GM12878 (cell line): ENCODE data around the gene AP1M1. TPM values are rescaled to one million over a fixed set of nuclear protein-coding genes. Genes with fewer than 3 reads are reported as not detected.

Source experiments
- ATAC-seq: fragments of 200-7000 bp; cut with Tn5 transposase; 3 replicates; pipeline ENCODE4 v1.9.1; 2020; ENCODE audit warnings: mild to moderate bottlenecking, moderate library complexity
- BruUV-seq: library from RNA; stranded (reverse); fragments of 400-500 nt; replicated peaks from 2 replicates; lab custom pipeline; 2021; lab: Mats Ljungman, UMichigan
- CTCF ChIA-PET: fragments of 300-600 bp; sonication (Branson Sonifier 250); formaldehyde crosslinking; extraction: SDS; loops from one replicate; lab custom pipeline; 2021; ENCODE audit warnings: inconsistent platforms; lab: Yijun Ruan, JAX
- POLR2A ChIA-PET: fragments of 350-600 bp; formaldehyde crosslinking; extraction: SDS; loops from one replicate; lab custom pipeline; 2021; ENCODE audit warnings: inconsistent platforms; lab: Charles Lee
- RAD21 ChIA-PET: fragments of 300-600 bp; sonication (Branson Sonifier 250); formaldehyde crosslinking; loops from one replicate; lab custom pipeline; 2023; ENCODE audit warnings: antibody characterized with exemption; ENCODE audit not compliant: unreplicated experiment; lab: Charles Lee
- SMC1A ChIA-PET: fragments of 300-600 bp; sonication (Branson Sonifier 250); formaldehyde crosslinking; loops from one replicate; lab custom pipeline; 2023; ENCODE audit not compliant: unreplicated experiment, uncharacterized antibody; lab: Charles Lee
- DNase-seq: peaks from one replicate; pipeline ENCODE4 v3.0.0-alpha.2; 2011; ENCODE audit warnings: low read depth, low spot score
- FAIRE-seq: peaks from 3 replicates; lab custom pipeline; 2011; peaks lifted over from hg19 to GRCh38; lab: Jason Lieb, UNC
- H2AFZ ChIP-seq: 2 replicates; pipeline ENCODE4 v1.6.0; 2011; ENCODE audit warnings: low read depth, low read length, control low read depth; ENCODE audit not compliant: control insufficient read depth
- H3K27ac ChIP-seq: 2 replicates; pipeline ENCODE4 v1.5.1; 2011; ENCODE audit warnings: control low read depth; ENCODE audit not compliant: control insufficient read depth, insufficient read depth
- H3K27me3 ChIP-seq, 2 experiments: replicated peaks in 1 of 2; 2 replicates each; pipeline versions ENCODE4 v1.6.0 to v1.6.1; 2011; ENCODE audit warnings: low read length in 1 of 2; ENCODE audit not compliant: control insufficient read depth in 2 of 2, insufficient read depth in 2 of 2
- H3K36me3 ChIP-seq, 2 experiments: 2 replicates each; pipeline ENCODE4 v1.5.1; 2011; ENCODE audit warnings: low read length in 1 of 2; ENCODE audit not compliant: control insufficient read depth in 2 of 2, insufficient read depth in 2 of 2
- H3K4me1 ChIP-seq: 2 replicates; pipeline ENCODE4 v1.6.1; 2011; ENCODE audit warnings: mild to moderate bottlenecking, low read length, moderate library complexity, mixed read lengths; ENCODE audit not compliant: control insufficient read depth, insufficient read depth
- H3K4me2 ChIP-seq: 2 replicates; pipeline ENCODE4 v1.6.0; 2011; ENCODE audit warnings: control low read depth; ENCODE audit not compliant: control insufficient read depth, insufficient read depth
- H3K4me3 ChIP-seq: fragments of 200-600 bp; sonication (generic); 2 replicates; pipeline ENCODE4 v1.5.1; 2016
- H3K79me2 ChIP-seq: 2 replicates; pipeline ENCODE4 v1.6.0; 2011; ENCODE audit warnings: low read length; ENCODE audit not compliant: control insufficient read depth, insufficient read depth
- H3K9ac ChIP-seq: 2 replicates; pipeline ENCODE4 v1.8.0; 2011; ENCODE audit warnings: low read length, control low read depth, mixed read lengths; ENCODE audit not compliant: control insufficient read depth, insufficient read depth
- H3K9me3 ChIP-seq: replicated peaks from 3 replicates; pipeline ENCODE4 v1.5.1; 2011; ENCODE audit warnings: mild to moderate bottlenecking, low read length; ENCODE audit not compliant: control insufficient read depth, insufficient read depth
- H4K20me1 ChIP-seq: 2 replicates; pipeline ENCODE4 v1.6.0; 2011; ENCODE audit not compliant: control insufficient read depth, insufficient read depth
- ATF7 ChIP-seq: fragments of 450-650 bp; IDR thresholded peaks from 2 replicates; pipeline ENCODE4 v1.6.1; 2016; ENCODE audit warnings: low read depth, mild to moderate bottlenecking
- CBFB ChIP-seq: IDR thresholded peaks from 2 replicates; pipeline ENCODE4 v1.6.1; 2016; ENCODE audit warnings: antibody characterized with exemption, low read depth
- FOS ChIP-seq: IDR thresholded peaks from 3 replicates; pipeline ENCODE4 v1.6.1; 2011; ENCODE audit warnings: borderline replicate concordance; ENCODE audit not compliant: insufficient read length; ENCODE audit errors: extremely low read depth
- FOXK2 ChIP-seq: fragments of 450-650 bp; IDR thresholded peaks from 2 replicates; pipeline ENCODE4 v1.6.1; 2017; ENCODE audit warnings: mild to moderate bottlenecking, moderate library complexity
- GABPA ChIP-seq: IDR thresholded peaks from 2 replicates; pipeline ENCODE4 v1.6.1; 2014; ENCODE audit warnings: antibody characterized with exemption, low read depth, mild to moderate bottlenecking, inconsistent platforms
- HSF1 ChIP-seq: fragments of 150-350 bp; IDR thresholded peaks from 2 replicates; pipeline ENCODE4 v1.6.1; 2014; ENCODE audit warnings: mild to moderate bottlenecking, low read depth, low read length
- MTA3 ChIP-seq: IDR thresholded peaks from 2 replicates; pipeline ENCODE4 v1.6.1; 2012; ENCODE audit warnings: low read length, inconsistent platforms, borderline replicate concordance
- NBN ChIP-seq: fragments of 450-650 bp; IDR thresholded peaks from 2 replicates; pipeline ENCODE4 v1.6.1; 2016
- NFIC ChIP-seq: IDR thresholded peaks from 2 replicates; pipeline ENCODE4 v1.6.1; 2012; ENCODE audit warnings: low read depth, mild to moderate bottlenecking, inconsistent platforms, low read length, moderate library complexity
- NFYA ChIP-seq: IDR thresholded peaks from 2 replicates; pipeline ENCODE4 v1.6.1; 2011; ENCODE audit warnings: low read depth, mild to moderate bottlenecking, low read length, improper control_type of control experiment, borderline replicate concordance
- NR2C2 ChIP-seq: IDR thresholded peaks from 2 replicates; pipeline ENCODE4 v1.6.1; 2011; ENCODE audit warnings: borderline replicate concordance, low read depth; ENCODE audit not compliant: control insufficient read depth, insufficient read length
- POLR2AphosphoS5 ChIP-seq: IDR thresholded peaks from 2 replicates; pipeline ENCODE4 v1.6.1; 2011; ENCODE audit warnings: mild to moderate bottlenecking, low read length, inconsistent platforms
- SIN3A ChIP-seq: IDR thresholded peaks from 2 replicates; pipeline ENCODE4 v1.6.1; 2012; ENCODE audit warnings: low read depth, low read length, improper control_type of control experiment
- SIX5 ChIP-seq: IDR thresholded peaks from 2 replicates; pipeline ENCODE4 v1.6.1; 2011; ENCODE audit warnings: mild to moderate bottlenecking, low read depth, low read length, moderate library complexity; ENCODE audit not compliant: severe bottlenecking
- SKIL ChIP-seq: fragments of 450-650 bp; IDR thresholded peaks from 2 replicates; pipeline ENCODE4 v1.6.1; 2017; ENCODE audit warnings: mild to moderate bottlenecking, low read depth, inconsistent platforms; ENCODE audit not compliant: poor library complexity, severe bottlenecking
- SUZ12 ChIP-seq: fragments of 200-600 bp; sonication (generic); IDR thresholded peaks from one replicate; pipeline ENCODE4 v1.6.1; 2018; ENCODE audit warnings: antibody characterized with exemption, mild to moderate bottlenecking; ENCODE audit not compliant: unreplicated experiment
- TAF1 ChIP-seq: IDR thresholded peaks from 2 replicates; pipeline ENCODE4 v1.6.1; 2011; ENCODE audit warnings: mild to moderate bottlenecking, low read depth, low read length, borderline replicate concordance
- TCF7 ChIP-seq: IDR thresholded peaks from 2 replicates; pipeline ENCODE4 v1.6.1; 2014; ENCODE audit warnings: antibody characterized with exemption, borderline replicate concordance
- ZBTB11 ChIP-seq: fragments of 450-650 bp; formaldehyde crosslinking; IDR thresholded peaks from 2 replicates; pipeline ENCODE4 v1.5.0; 2022; ENCODE audit warnings: mild to moderate bottlenecking, missing genetic modification characterization
- WGBS: methylation state at CpG from one replicate; pipeline ENCODE4 v1.1.6; 2016; ENCODE audit warnings: low lambda C conversion rate; ENCODE audit not compliant: insufficient replicate concordance, insufficient coverage; ENCODE audit errors: missing lambda C conversion rate; 5-methylcytosine and 5-hydroxymethylcytosine counted together
- in situ Hi-C: fragments of 300-500 bp; cut with MboI; formaldehyde crosslinking; loops from 9 replicates; pipeline ENCODE4 v1.14.3; 2018; ENCODE audit warnings: mixed read lengths
- intact Hi-C: fragments of 100-400 bp; cut with micrococcal nuclease; formaldehyde crosslinking; loops from one replicate; pipeline ENCODE4 v1.14.2; 2022; ENCODE audit not compliant: unreplicated experiment
- polyA plus RNA-seq, 11 experiments: library from polyadenylated mRNA; depleted of rRNA in 4 of 11; unstranded in 6 of 11; stranded (reverse) in 5 of 11; fragments of >200 nt; fragmentation: Nextera tagmentation in 4 of 11; fragmentation: Illumina TruSeq in 1 of 11; extraction: Ambion mirVana in 4 of 11; extraction: Trizol in 1 of 11; gene quantifications; 1 replicate in 1 of 11; 2 replicates in 10 of 11; pipeline versions ENCODE4 v1.2.1 to v1.2.3, GENCODE V29; 2011 to 2016; ENCODE audit warnings: inconsistent platforms in 2 of 11, missing spikeins in 2 of 11, low read depth in 1 of 11
- total RNA-seq, 4 experiments: library from RNA; depleted of rRNA in 3 of 4; stranded (reverse); fragments of >200 nt in 3 of 4; fragmentation: Illumina TruSeq in 1 of 4; extraction: Trizol in 1 of 4; gene quantifications; 2 replicates each; pipeline versions ENCODE4 v1.2.1 to v1.2.3, GENCODE V29; 2013 to 2021

The AP1M1 gene
- total and polyA plus RNA-seq, 10 of the 15 experiments (the other 5 are each of a cell fraction or from before 2014, with no cell fraction given): 1.0 to 116 (median 44.7) TPM

GRCh38 chr19:16191216-16191908, 6.3 kb upstream of the AP1M1 start:
- WGBS: 90% methylated on average over 16 of the region's 16 CpGs
- FAIRE-seq: no peak
- H3K79me2 ChIP-seq: peaks cover 6% of the 10 kb centered on the region
- no peak for DNase-seq
- no peaks in the 10 kb centered on the region for H4K20me1 ChIP-seq
- no peak for ATAC-seq
- intact Hi-C loops (no loop called here), in situ Hi-C loops (no loop called here)
- H3K4me3 ChIP-seq: no peak overlapping the region
- no peaks in the 10 kb centered on the region for H3K9me3 ChIP-seq
- no peak overlapping the region for H3K27ac ChIP-seq
- H3K9ac ChIP-seq: no peak overlapping the region
- TSS peak; percentile 23 for BruUV-seq
- no peaks in the 10 kb centered on the region for H3K27me3 ChIP-seq
- no peak overlapping the region for H2AFZ ChIP-seq
- H3K36me3 ChIP-seq: peaks cover 13 to 18% of the 10 kb centered on the region in 2 experiments
- ChIA-PET CTCF (no interaction called here), SMC1A (no interaction called here), POLR2A (no interaction called here), RAD21 (no interaction called here)
- no peak overlapping the region for H3K4me2 ChIP-seq
- H3K4me1 ChIP-seq: no peaks in the 10 kb centered on the region
- TF ChIP-seq SKIL (no peak), GABPA (no peak), POLR2AphosphoS5 (no peak), ATF7 (no peak), SIN3A (no peak), TAF1 (no peak), NFYA (no peak), SUZ12 (no peak), CBFB (no peak), FOXK2 (no peak), ZBTB11 (no peak), TCF7 (no peak), FOS (no peak), HSF1 (no peak), NR2C2 (no peak), MTA3 (no peak), NFIC (no peak), NBN (no peak), SIX5 (no peak)
